ENCODE measurements around the gene CEP135. TPM values are rescaled to one million over a fixed set of nuclear protein-coding genes. Genes with fewer than 3 reads are reported as not detected.
"Not testable (repeated sequence)": the region's sequence is repeated elsewhere in the genome, so short reads cannot be mapped to it uniquely, and the experiment has no call there.

CEP135 gene
- total RNA-seq, 1 donor from 2014 or later, result 14.8 TPM

- Mint-ChIP-seq H3K9me3 (ENCODE audit: unreplicated experiment) (no peaks in the 10 kb centered on the region), H3K4me3 (ENCODE audit: unreplicated experiment) (no peak overlapping the region), H3K36me3 (ENCODE audit: low read depth, unreplicated experiment) (peaks cover 21% of the 10 kb centered on the region), H3K4me1 (ENCODE audit: unreplicated experiment) (peaks cover 2% of the 10 kb centered on the region), H3K27ac (ENCODE audit: unreplicated experiment) (no peak overlapping the region), H3K27me3 (ENCODE audit: unreplicated experiment) (no peaks in the 10 kb centered on the region)
- no peak for TF ChIP-seq CTCF (IDR thresholded peaks at IDR 0.05; ENCODE audit: unreplicated experiment)
- DNase-seq (ENCODE audit: low spot score), result no peak
Observed at GRCh38 chr4:55964046-55964445, 15.3 kb downstream of the CEP135 start.

GRCh38 chr4:55965585-55965984, 16.8 kb downstream of the CEP135 start:
- Mint-ChIP-seq H3K27me3 (ENCODE audit: unreplicated experiment) (no peaks in the 10 kb centered on the region), H3K36me3 (ENCODE audit: low read depth, unreplicated experiment) (peaks cover 17% of the 10 kb centered on the region), H3K27ac (ENCODE audit: unreplicated experiment) (no peak overlapping the region), H3K4me3 (ENCODE audit: unreplicated experiment) (no peak overlapping the region), H3K4me1 (ENCODE audit: unreplicated experiment) (peaks cover 2% of the 10 kb centered on the region), H3K9me3 (ENCODE audit: unreplicated experiment) (no peaks in the 10 kb centered on the region)
- no peak for TF ChIP-seq CTCF (IDR thresholded peaks at IDR 0.05; ENCODE audit: unreplicated experiment)
- DNase-seq (ENCODE audit: low spot score), result no peak

- not testable (repeated sequence) for DNase-seq (ENCODE audit: low spot score); H3K4me3 Mint-ChIP-seq (ENCODE audit: unreplicated experiment); H3K27me3 Mint-ChIP-seq (ENCODE audit: unreplicated experiment); H3K27ac Mint-ChIP-seq (ENCODE audit: unreplicated experiment); H3K4me1 Mint-ChIP-seq (ENCODE audit: unreplicated experiment); H3K9me3 Mint-ChIP-seq (ENCODE audit: unreplicated experiment)
- peaks cover 17% of the 10 kb centered on the region for H3K36me3 Mint-ChIP-seq (ENCODE audit: low read depth, unreplicated experiment)
Observed at GRCh38 chr4:55966324-55966723, 17.6 kb downstream of the CEP135 start.

GRCh38 chr4:55967376-55967775, 18.6 kb downstream of the CEP135 start:
- H3K27me3 Mint-ChIP-seq (ENCODE audit: unreplicated experiment), result no peaks in the 10 kb centered on the region
- H3K9me3 Mint-ChIP-seq (ENCODE audit: unreplicated experiment), result no peaks in the 10 kb centered on the region
- H3K4me1 Mint-ChIP-seq (ENCODE audit: unreplicated experiment), result no peaks in the 10 kb centered on the region
- no peak for TF ChIP-seq CTCF (IDR thresholded peaks at IDR 0.05; ENCODE audit: unreplicated experiment)
- peaks cover 14% of the 10 kb centered on the region for H3K36me3 Mint-ChIP-seq (ENCODE audit: low read depth, unreplicated experiment)
- H3K4me3 Mint-ChIP-seq (ENCODE audit: unreplicated experiment), result no peak overlapping the region
- no peak for DNase-seq (ENCODE audit: low spot score)
- H3K27ac Mint-ChIP-seq (ENCODE audit: unreplicated experiment), result no peak overlapping the region

DNA sequence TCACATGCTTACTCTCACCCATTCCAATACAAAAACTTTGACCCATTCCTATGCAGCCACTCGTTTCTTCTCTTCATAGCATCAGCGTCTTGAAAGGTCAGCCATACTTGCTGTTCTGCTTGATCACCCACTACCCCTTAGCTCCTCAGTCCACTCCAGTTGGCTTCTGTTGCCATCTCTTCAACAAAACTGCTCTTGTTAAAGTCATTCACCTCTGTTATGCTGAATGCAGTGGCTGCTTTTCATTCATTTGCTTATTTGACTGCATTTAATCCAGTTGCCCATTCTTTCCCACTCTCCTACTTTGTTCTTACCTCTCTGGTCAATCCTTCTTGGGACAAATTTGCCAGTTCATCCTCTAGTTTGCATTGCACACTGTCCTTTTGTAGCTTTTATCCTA, 24.9 kb downstream of the CEP135 start:
- no peaks in the 10 kb centered on the region for H3K4me1 Mint-ChIP-seq (ENCODE audit: unreplicated experiment)

More for the DNA sequence above, 24.9 kb downstream of the CEP135 start:
- Mint-ChIP-seq H3K36me3 (ENCODE audit: low read depth, unreplicated experiment) (peaks cover 12% of the 10 kb centered on the region), H3K9me3 (ENCODE audit: unreplicated experiment) (no peaks in the 10 kb centered on the region), H3K27me3 (ENCODE audit: unreplicated experiment) (no peaks in the 10 kb centered on the region), H3K27ac (ENCODE audit: unreplicated experiment) (no peak overlapping the region), H3K4me3 (ENCODE audit: unreplicated experiment) (no peak overlapping the region)
- DNase-seq (ENCODE audit: low spot score), result no peak
- TF ChIP-seq CTCF (IDR thresholded peaks at IDR 0.05; ENCODE audit: unreplicated experiment), result no peak

Data from endothelial cell (in vitro differentiated cells).